GM21360 (cell line): ENCODE data around the gene CELF5.
"Not testable (repeated sequence)": the region's sequence is repeated elsewhere in the genome, so short reads cannot be mapped to it uniquely, and the experiment has no call there.

Experiments used
- ATAC-seq: cut with Tn5 transposase; IDR thresholded peaks from one replicate; pipeline ENCODE4 v1.9.1; 2021; ENCODE audit warnings: mild to moderate bottlenecking, moderate library complexity; ENCODE audit not compliant: unreplicated experiment

Gene CELF5

GRCh38 chr19:3288437-3288836 is 64.0 kb downstream of the CELF5 start:
- not testable (repeated sequence) for ATAC-seq

DNA sequence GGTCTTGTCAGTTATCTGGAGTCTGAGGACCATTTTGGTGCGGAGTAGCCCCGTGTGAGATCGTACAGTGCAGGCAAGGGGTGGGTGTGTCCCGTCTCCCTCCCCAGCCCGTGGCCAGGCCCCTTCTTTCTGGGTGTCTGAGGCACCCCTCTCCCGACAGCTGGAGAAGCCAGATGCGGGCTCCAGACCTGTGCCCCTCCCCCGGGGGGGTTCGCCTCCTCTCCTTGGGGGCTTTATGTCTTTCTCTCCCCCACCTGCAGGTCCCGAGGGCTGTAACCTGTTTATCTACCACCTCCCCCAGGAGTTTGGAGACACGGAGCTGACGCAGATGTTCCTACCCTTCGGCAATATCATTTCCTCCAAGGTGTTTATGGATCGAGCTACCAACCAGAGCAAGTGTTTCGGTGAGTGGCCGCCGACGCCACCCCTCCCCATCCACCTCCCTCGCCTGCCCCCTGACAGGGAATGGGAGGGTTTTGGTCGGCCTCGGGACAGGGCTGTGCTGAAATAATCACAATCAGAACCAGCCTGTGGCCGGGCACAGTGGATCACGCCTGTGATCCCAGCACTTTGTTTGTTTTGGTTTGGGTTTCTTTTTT is 65.6 kb downstream of the CELF5 start:
- ATAC-seq = no peak

DNA sequence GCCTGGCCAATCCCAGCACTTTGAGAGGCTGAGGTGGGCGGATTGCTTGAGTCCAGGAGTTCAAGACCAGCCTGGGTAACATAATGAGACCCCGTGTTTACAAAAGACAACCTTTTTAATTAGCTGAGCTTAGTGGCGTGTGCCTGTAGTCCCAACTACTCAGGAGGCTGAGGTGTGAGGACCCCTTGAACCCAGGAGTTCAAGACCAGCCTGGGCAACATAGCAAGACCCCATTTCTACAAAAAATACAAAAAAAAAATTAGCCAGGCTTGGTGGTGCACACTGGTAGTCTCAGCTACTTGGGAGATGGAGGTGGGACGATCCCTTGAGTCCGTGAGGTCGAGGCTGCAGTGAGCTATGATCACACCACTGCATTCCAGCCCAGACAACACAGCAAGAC is 66.4 kb downstream of the CELF5 start:
- not testable (repeated sequence) for ATAC-seq

DNA sequence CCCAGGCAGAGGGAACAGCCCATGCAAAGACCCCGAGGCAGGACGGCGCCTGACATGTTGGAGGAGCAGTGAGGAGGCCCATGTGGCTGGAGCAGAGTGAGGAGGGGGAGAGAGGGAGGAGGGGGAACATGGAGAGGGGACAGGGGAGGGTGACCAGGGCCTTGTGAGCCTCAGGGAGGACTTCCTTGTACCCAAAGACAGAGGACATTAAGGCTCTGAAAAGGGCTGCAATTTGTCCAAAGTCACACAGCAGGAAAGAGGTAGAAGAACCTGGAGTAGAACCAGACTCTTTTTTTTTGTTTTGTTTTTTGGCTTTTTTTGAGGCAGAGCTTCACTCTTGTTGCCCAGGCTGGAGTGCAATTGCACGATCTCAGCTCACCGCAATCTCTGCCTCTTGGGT is 67.2 kb downstream of the CELF5 start:
- no peak for ATAC-seq

DNA sequence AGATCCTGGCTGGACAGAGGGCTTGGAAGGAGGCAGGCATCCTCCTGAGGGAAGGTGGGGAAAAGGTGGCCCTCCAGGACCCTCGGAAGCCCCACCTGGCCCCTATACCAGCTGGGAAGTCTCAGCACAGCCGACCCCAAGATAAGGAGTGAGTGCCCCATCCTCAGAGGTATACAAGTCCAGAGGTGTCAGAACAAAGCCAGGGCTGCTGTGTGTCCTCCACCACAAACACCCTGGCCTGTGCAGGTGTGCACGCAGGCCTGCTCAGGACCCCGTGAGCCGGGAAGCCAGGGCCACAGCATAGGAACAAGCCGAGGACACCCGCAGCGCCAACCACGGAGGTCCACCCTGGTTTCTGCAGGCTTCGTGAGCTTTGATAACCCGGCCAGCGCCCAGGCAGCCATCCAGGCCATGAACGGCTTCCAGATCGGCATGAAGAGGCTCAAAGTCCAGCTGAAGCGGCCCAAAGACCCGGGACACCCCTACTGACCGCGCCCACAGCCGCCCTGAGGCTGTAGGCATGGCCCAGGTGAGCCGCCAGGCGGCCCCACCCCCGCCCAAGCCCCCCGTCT is 68.6 kb downstream of the CELF5 start:
- ATAC-seq = no peak

- ATAC-seq = no peak
These were observed 69.1 kb downstream of the CELF5 start for GRCh38 chr19:3293560-3293959.

DNA sequence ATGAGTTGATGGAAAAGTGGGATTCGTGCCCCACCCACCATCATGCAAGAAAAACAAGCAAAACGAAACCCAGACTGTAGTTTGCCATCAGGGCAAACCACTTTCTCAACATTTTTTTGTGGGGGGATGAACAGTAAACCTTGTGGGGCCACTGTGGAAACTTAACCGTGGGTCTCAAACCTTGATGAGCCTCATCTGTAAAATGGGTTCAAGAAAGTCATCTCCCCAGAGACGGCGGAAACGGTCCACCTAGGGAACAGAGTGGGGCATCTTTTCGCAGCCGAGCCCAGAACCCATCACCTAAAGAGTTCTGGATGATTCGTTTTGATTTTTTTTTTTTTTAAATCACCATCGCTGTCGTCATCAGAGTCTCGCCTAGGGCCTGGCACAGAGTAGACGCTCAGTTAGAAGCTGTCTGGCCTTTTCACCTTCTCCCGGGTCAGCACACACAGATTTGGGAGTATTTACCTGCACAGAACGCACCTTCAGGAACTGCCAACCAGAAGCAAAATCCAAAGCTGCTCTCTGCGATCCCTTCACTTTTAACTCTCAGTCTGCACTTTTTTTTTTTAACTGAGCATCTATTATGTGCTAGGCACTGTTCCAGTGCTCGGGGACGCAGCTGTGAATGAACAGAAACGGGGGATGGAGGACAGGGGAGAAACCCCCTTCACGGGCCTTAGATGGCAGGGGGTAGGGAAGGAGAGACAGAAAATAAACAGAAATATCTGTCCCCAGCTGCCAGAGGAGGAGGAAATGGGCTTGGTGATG is 69.8 kb downstream of the CELF5 start:
- no peak for ATAC-seq

- no peak for ATAC-seq
These were observed 71.1 kb downstream of the CELF5 start for GRCh38 chr19:3295581-3295980.

GRCh38 chr19:3296034-3296433 is 71.6 kb downstream of the CELF5 start:
- ATAC-seq = no peak

- ATAC-seq = no peak
These were observed 72.0 kb downstream of the CELF5 start for GRCh38 chr19:3296446-3296845.

- ATAC-seq = no peak
These were observed 74.5 kb downstream of the CELF5 start for GRCh38 chr19:3298853-3299449.

GRCh38 chr19:3300566-3300965 is 76.1 kb downstream of the CELF5 start:
- not testable (repeated sequence) for ATAC-seq

DNA sequence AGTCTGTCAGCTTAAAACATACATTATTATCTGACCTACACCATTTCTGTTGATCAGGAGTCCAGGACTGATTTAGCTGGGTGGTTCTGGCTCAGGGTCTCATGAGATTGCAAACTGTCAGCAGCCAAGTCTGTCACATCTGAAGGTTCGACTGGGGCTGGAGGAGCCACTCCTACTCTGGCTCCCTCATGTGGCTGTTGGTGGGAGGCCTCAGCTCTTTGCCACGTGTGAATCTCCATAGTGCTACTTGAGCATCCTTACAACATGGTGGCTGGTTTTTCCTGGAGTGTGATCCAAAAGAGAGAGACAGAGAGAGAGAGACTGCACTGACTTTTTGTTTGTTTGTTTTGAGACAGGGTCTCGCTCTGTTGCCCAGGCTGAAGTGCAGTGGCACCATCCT is 78.3 kb downstream of the CELF5 start:
- no peak for ATAC-seq

DNA sequence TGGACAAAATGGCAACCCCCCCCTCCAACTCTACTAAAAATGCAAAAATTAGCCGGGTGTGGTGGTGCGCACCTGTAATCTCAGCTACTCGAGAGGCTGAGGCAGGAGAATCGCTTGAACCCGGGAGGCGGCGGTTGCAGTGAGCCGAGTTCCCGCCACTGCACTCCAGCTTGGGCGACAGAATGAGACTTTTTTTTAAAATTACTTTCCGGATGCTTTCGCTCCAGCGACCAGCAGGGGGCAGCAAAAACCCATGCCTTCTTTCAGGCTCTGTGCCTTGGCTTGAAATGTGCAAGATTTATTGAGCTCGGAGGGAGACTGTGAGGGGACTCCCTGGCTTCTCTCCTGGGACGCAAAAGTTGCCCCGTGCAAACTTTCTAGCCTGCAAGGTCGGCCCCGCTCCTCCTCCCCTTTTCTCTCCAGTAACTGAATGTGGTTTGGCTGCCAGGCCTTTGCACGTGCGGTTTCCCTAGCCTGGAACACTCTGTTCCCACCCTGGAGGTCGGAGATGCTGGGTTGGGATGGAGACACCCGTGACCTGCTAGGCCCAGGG is 80.5 kb downstream of the CELF5 start:
- no peak for ATAC-seq

- ATAC-seq = no peak
These were observed 85.3 kb downstream of the CELF5 start for GRCh38 chr19:3309724-3310123.

GRCh38 chr19:3310280-3310679 is 85.8 kb downstream of the CELF5 start:
- ATAC-seq = no peak

- no peak for ATAC-seq
These were observed 86.2 kb downstream of the CELF5 start for GRCh38 chr19:3310711-3311110.

DNA sequence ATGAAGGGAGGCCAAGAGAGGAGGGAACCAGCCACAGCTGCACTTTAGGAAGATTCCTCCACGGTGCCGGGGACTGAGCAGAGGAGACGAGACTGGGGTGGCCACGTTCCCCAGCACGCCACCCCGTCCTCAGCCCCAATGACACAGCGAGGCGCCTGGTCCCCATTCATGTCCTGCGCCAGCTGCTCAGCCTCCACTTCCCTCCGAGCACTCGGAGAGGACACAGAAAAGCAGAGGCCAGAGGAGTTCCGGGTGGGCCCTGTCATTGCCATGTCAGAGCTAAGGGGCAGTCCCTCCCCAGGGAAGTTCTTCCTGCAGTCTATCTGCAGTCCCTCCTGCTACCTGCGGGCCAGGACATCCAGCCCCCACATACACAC is 88.7 kb downstream of the CELF5 start:
- ATAC-seq = no peak

- ATAC-seq = no peak
These were observed 90.7 kb downstream of the CELF5 start for GRCh38 chr19:3314962-3315675.

DNA sequence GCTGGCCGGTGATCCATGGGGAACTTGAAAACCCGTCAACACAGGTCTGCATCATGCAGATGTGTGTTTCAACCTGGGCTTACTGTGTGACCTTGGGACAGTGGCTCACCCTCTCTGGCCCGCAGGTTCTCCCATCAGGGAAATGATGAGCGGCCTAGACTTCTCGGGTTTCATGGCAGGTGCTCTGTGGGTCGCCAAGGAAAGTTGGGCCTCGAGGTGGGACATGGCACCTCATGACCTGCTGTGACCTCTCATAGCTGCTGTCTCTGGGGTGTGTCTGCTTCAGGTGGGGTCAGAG is 91.2 kb downstream of the CELF5 start:
- ATAC-seq = no peak

- no peak for ATAC-seq
These were observed 91.7 kb downstream of the CELF5 start for GRCh38 chr19:3316132-3316648.
